ENCODE results near the gene HFE. TPM values are rescaled to one million over a fixed set of nuclear protein-coding genes. Genes with fewer than 3 reads are reported as not detected.

The HFE gene
- total and polyA plus RNA-seq, 2 experiments from 2014 or later = 8.6 to 10.8 TPM

DNA sequence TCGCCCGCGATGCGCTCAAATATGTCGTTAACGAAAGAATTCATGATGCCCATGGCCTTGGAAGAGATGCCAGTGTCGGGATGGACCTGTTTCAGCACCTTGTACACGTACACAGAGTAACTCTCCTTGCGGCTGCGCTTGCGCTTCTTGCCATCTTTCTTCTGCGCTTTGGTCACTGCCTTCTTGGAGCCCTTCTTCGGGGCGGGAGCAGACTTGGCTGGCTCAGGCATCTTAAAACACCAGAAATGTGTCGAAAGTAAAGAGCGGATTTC lies 36.4 kb downstream of the HFE start:
- Histone ChIP-seq H3K9me3 (ENCODE audit: low read depth) (no peaks in the 10 kb centered on the region), H3K79me2 (ENCODE audit: insufficient read depth) (peaks cover 45% of the 10 kb centered on the region), H3K36me3 (ENCODE audit: low read depth) (peaks cover 12% of the 10 kb centered on the region), H3K27me3 (replicated peaks; ENCODE audit: insufficient read depth) (no peaks in the 10 kb centered on the region), H3K4me1 (ENCODE audit: insufficient read depth) (peaks cover 21% of the 10 kb centered on the region), H3K4me2 (ENCODE audit: unreplicated experiment) (peak overlapping the region; percentile 84), H3K9ac (peak overlapping the region; percentile 99), H2AFZ (peak overlapping the region; percentile 74), H3K4me3 (peak overlapping the region; percentile 99), H4K20me1 (ENCODE audit: insufficient read depth) (peaks cover 5% of the 10 kb centered on the region; the same call in 1 of the 2 replicates), H3K9me2 (ENCODE audit: insufficient read depth) (no peaks in the 10 kb centered on the region), H3K27ac (peak overlapping the region; percentile 92), H3F3A (ENCODE audit: insufficient read depth) (peaks cover 50% of the 10 kb centered on the region)
- no peak for TF ChIP-seq EZH2 (IDR thresholded peaks at IDR 0.05; ENCODE audit: insufficient read depth, poor library complexity, severe bottlenecking)
- no peak for TF ChIP-seq EZH2phosphoT487 (IDR thresholded peaks at IDR 0.05; ENCODE audit: insufficient read depth, low read depth)
- no peak for DNase-seq
- WGBS, 2 experiments (ENCODE audit: low coverage in 1 of 2, low lambda C conversion rate in 2 of 2, missing lambda C conversion rate in 2 of 2) = 1% methylated on average over 16 of the region's 16 CpGs
- in situ Hi-C loops (cut with MboI) = no loop called here

DNA sequence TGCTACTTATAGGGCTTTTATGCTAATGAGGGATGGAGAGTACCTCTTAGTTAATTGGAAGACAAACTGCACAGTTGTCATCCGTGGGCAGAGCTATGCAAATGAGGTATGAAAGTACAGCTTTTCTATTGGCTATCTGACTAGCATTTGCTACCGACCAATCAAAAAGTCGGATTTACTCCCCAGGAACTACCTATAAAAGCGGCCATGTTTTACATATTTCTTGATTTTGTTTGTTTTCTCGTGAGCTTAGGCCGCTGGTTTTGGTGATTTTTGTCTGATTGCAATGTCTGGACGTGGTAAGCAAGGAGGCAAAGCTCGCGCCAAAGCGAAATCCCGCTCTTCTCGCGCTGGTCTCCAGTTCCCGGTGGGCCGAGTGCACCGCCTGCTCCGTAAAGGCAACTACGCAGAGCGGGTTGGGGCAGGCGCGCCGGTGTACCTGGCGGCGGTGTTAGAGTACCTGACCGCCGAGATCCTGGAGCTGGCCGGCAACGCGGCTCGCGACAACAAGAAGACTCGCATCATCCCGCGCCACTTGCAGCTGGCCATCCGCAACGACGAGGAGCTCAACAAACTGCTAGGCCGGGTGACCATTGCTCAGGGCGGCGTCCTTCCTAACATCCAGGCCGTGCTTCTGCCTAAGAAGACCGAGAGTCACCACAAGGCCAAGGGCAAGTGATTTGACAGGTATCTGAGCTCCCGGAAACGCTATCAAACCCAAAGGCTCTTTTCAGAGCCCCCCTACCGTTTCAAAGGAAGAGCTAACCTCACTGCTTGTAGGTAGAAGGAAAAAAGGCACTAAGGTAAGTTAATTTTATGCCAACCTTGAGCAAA lies 36.9 kb downstream of the HFE start:
- peak; percentile 98 for DNase-seq
- peaks cover 5% of the 10 kb centered on the region; the same call in 1 of the 2 replicates for H4K20me1 ChIP-seq (ENCODE audit: insufficient read depth)
- peak overlapping the region; percentile 74; the same call in 1 of the 2 replicates for H2AFZ ChIP-seq
- peaks cover 12% of the 10 kb centered on the region for H3K36me3 ChIP-seq (ENCODE audit: low read depth)
- H3K27me3 ChIP-seq (replicated peaks; ENCODE audit: insufficient read depth) = no peaks in the 10 kb centered on the region
- WGBS, 2 experiments (ENCODE audit: low coverage in 1 of 2, low lambda C conversion rate in 2 of 2, missing lambda C conversion rate in 2 of 2) = 1% methylated on average over 42 to 45 of the region's 45 CpGs
- H3K4me3 ChIP-seq = peak overlapping the region; percentile 99
- TF ChIP-seq EZH2 (IDR thresholded peaks at IDR 0.05; ENCODE audit: insufficient read depth, poor library complexity, severe bottlenecking) (no peak), EZH2phosphoT487 (IDR thresholded peaks at IDR 0.05; ENCODE audit: insufficient read depth, low read depth) (no peak)
- no peaks in the 10 kb centered on the region for H3K9me3 ChIP-seq (ENCODE audit: low read depth)
- in situ Hi-C loops (cut with MboI) = no loop called here
- peak overlapping the region; percentile 93 for H3K4me2 ChIP-seq (ENCODE audit: unreplicated experiment)
- H3K27ac ChIP-seq = peak overlapping the region; percentile 92
- H3F3A ChIP-seq (ENCODE audit: insufficient read depth) = peaks cover 50% of the 10 kb centered on the region
- peaks cover 22% of the 10 kb centered on the region for H3K4me1 ChIP-seq (ENCODE audit: insufficient read depth)
- peaks cover 51% of the 10 kb centered on the region for H3K79me2 ChIP-seq (ENCODE audit: insufficient read depth)
- H3K9ac ChIP-seq = peak overlapping the region; percentile 99
- H3K9me2 ChIP-seq (ENCODE audit: insufficient read depth) = no peaks in the 10 kb centered on the region

DNA sequence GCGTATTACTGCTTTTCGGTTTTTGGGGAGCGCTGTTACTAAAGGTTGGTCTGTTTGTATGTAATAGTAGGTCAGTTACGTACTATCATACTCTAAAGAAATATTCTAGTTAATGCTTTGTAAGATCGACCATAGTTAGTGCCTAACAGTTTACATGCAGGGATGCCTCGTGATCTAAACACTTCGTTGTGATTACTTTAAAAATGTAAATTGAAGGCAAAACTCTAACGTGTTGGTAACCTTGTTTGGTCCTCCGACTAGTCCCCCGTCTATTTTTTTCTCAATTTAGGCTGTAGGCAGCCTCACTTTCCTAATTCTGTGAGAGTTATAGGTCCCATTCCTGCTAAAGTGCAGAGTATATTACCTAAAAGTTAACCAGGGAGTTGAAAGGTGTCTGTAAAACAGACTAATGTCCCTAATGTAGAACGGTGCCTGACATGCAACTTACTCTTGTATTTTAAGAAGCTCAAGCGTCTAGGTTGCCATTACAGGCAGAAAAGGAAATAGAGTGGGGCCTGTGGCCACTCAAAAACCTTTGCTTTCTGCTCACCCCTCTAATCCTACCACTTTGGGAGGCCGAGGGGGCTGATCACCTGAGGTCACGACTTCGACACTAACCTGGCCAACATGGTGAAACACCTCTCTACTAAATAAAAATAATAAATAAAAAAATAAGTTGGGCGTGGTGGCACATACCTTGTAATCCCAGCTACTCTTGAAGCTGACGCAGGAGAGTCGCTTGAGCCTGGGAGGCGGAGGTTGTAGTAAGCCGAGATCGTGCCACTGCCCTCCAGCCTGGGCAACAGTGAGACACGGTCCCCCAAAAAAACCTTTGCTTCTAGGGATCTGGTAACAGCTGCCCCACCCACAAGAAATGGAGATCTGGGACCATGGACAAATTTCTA lies 37.8 kb downstream of the HFE start:
- Histone ChIP-seq H2AFZ (peak overlapping the region; percentile 62), H3K27me3 (replicated peaks; ENCODE audit: insufficient read depth) (no peaks in the 10 kb centered on the region), H3K4me1 (ENCODE audit: insufficient read depth) (peaks cover 22% of the 10 kb centered on the region), H3K36me3 (ENCODE audit: low read depth) (peaks cover 19% of the 10 kb centered on the region), H3K9me2 (ENCODE audit: insufficient read depth) (no peaks in the 10 kb centered on the region), H3K4me2 (ENCODE audit: unreplicated experiment) (peak overlapping the region; percentile 93), H3K27ac (peak overlapping the region; percentile 92), H3K4me3 (peak overlapping the region; percentile 99), H4K20me1 (ENCODE audit: insufficient read depth) (peaks cover 5% of the 10 kb centered on the region; the same call in 1 of the 2 replicates), H3K79me2 (ENCODE audit: insufficient read depth) (peaks cover 59% of the 10 kb centered on the region), H3K9me3 (ENCODE audit: low read depth) (no peaks in the 10 kb centered on the region), H3K9ac (peak overlapping the region; percentile 99), H3F3A (ENCODE audit: insufficient read depth) (peaks cover 50% of the 10 kb centered on the region)
- in situ Hi-C loops (cut with MboI) = no loop called here
- WGBS, 2 experiments (ENCODE audit: low coverage in 1 of 2, low lambda C conversion rate in 2 of 2, missing lambda C conversion rate in 2 of 2) = 0 to 1% methylated on average over 22 of the region's 22 CpGs
- TF ChIP-seq EZH2 (IDR thresholded peaks at IDR 0.05; ENCODE audit: insufficient read depth, poor library complexity, severe bottlenecking) = no peak
- no peak for TF ChIP-seq EZH2phosphoT487 (IDR thresholded peaks at IDR 0.05; ENCODE audit: insufficient read depth, low read depth)
- DNase-seq = peak; percentile 53
